HG03139 (cell line): Measurements from ENCODE around the gene KCNK3.

Source experiments
- ATAC-seq: cut with Tn5 transposase; IDR thresholded peaks from one replicate; pipeline ENCODE4 v1.9.1; 2021; ENCODE audit not compliant: unreplicated experiment

KCNK3 gene

GRCh38 chr2:26711457-26712161, 19.1 kb downstream of the KCNK3 start:
- ATAC-seq = no peak

GRCh38 chr2:26712486-26713465, 20.3 kb downstream of the KCNK3 start:
- ATAC-seq = no peak

DNA sequence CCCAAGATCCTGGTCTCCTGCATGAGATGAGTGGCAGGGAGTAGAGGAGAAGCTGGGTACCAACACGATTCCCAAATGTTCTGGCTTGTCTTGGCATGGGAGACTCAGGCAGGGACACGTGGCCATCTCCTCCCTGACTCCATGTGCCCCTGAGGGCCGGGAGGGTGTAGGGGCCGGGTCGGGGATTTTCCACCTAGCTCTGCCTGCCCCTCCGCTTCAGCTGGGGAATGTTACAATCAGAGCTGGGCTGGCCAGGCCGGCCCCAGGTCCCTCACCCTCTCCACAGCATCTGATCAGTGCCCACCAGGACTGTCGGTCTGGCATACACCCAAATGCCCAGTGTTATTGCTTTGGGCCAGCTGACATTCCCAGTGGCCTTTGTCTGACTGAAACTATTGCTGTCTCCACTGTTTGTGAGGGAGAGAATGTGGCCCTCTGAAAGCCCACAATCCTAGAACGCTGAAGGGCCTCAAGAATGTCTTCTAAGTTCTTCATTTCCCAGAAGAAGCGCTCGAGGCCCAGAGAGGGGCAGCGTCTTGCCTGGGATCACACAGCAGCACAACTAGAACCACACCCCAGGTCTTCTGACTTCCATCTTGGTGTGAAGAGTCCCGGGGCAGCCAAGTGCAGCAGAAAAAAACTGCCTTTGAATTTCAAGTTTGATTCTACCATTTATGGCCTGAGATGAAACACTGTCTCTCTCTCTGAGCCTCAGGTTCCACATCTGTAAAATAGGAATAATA, 23.2 kb downstream of the KCNK3 start:
- no peak for ATAC-seq

GRCh38 chr2:26716340-26716739, 23.8 kb downstream of the KCNK3 start:
- ATAC-seq = no peak

DNA sequence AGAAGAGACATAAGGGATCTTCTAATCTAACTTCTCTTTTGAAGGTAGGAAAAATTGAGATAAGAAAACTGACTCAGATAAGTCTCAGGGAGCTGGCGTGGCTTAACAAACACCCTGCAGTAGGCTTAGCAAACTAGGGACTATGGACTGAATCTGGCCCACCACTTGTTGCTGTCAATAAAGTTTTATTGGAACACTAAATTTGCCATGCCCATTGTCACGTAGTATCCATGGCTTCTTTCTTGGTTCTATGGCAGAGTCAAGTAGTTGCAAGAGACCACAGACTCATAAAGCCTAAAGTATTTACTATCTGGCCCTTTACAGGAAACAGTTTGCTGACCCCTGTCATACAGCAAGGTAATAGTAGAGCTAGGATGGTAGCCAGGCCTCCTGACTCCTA, 24.2 kb downstream of the KCNK3 start:
- no peak for ATAC-seq

DNA sequence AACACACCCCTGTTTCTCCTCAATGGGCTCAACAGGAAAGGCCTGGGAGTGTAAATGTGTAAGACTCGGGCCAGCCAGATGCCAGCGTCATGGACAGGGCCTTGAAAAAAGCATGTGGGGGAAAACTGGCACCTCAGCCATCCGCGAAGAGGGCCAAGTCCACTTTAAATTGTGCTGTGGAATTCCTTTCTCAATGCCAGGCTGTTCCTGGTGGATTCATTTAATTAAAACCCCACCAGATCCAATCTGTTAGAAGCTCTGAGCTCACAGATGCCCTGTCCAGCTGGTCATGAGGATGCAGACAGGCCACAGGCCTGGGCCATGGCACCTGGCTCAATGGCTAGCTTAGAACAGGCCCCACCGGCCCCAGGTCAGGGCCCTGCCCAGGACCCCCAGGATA, 24.8 kb downstream of the KCNK3 start:
- ATAC-seq = no peak

GRCh38 chr2:26718949-26719686, 26.6 kb downstream of the KCNK3 start:
- ATAC-seq = no peak

- ATAC-seq = no peak
Measured at GRCh38 chr2:26720322-26721114, 28.0 kb downstream of the KCNK3 start.

- ATAC-seq = no peak
Measured at GRCh38 chr2:26721115-26722032, 28.9 kb downstream of the KCNK3 start.

GRCh38 chr2:26722328-26722727, 29.8 kb downstream of the KCNK3 start:
- no peak for ATAC-seq

- ATAC-seq = no peak
Measured at GRCh38 chr2:26722911-26723310, 30.4 kb downstream of the KCNK3 start.

GRCh38 chr2:26723475-26723874, 31.0 kb downstream of the KCNK3 start:
- no peak for ATAC-seq

GRCh38 chr2:26723991-26724750, 31.6 kb downstream of the KCNK3 start:
- ATAC-seq = no peak

GRCh38 chr2:26724784-26725520, 32.4 kb downstream of the KCNK3 start:
- ATAC-seq = no peak

GRCh38 chr2:26725521-26725820, 32.9 kb downstream of the KCNK3 start:
- no peak for ATAC-seq

DNA sequence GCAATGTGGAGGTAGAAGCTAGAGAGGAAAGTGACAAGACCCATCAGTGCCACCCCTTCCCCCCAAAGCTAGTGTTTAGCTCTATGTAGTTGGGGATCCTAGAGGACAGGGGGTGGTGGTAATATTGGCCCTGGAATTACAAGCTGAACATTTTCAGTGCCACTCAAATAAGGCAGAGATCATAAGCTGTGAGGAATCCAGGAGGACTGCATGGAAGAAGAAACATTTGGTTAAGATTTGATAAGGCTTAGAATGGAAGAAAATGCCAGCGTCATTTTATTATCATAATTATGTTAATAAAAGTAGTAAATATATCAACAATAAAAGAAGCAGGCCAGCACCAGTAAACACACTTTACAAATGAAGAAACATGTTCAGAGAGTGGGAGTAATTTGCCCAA, 33.7 kb downstream of the KCNK3 start:
- no peak for ATAC-seq

- no peak for ATAC-seq
Measured at GRCh38 chr2:26727641-26728561, 35.4 kb downstream of the KCNK3 start.
